ENCODE results near the gene ANKFN1.

ANKFN1 gene

DNA sequence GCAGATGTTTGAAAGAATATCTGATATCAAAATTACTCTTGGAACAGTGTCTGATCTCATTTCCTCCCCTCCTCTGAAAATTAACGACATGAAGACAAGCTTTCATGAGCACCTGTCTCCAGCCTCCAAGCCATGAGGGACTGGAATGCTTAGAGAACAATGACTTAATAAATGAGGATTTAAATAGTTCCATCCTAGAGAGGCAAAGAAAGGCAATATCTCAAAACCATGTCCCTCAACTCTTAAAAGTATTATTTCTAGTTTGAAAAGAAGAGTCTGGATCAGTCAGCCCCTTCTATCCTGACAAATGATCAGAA lies 137.5 kb downstream of the ANKFN1 start:
- DNase-seq: no peak

DNA sequence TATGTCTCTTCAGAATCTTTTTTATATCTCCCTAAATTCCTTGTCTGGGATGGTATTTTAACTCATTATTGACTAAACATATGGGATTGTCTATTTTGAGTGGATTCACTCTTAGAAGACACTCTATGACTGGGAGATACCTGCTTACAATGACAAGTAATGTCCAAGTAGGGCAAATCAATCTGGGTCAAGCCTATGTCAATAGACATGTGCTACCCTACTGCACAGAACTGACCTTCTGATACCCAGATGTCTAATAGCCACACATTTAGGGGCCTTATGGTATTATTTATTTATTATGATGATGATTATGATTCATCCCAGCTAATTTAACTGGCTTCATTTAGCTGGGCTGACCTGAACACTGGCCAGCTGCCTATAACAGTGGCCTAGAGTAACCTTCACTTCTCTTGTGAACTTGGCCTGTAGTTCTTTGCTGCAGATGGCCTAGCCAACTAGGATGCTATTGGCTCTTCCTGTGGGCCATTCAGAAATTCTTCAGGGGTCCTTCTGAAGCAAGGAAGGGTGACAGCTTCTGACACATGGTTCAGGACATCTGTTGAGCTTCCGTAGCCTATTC lies 138.0 kb downstream of the ANKFN1 start:
- no peak for DNase-seq

DNA sequence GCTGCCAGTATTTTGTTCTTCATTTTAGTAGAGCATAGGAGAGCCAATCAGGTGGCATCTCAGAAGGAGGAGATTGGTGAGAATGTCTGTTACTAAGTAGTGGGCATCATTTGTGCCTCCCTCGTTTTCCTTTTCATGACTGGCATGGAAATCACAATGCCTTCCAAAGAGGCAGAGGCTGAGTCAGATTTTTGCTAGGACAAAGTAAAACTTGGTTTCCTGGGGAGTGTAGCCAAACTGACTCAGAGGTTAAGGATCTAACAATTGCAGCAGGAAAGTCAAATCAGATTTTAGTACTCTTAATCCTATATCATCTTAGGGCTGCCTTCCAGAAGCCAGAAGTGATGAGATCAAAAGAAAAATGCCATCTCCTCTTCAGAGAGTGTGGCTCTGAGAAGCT lies 138.7 kb downstream of the ANKFN1 start:
- DNase-seq: no peak

DNA sequence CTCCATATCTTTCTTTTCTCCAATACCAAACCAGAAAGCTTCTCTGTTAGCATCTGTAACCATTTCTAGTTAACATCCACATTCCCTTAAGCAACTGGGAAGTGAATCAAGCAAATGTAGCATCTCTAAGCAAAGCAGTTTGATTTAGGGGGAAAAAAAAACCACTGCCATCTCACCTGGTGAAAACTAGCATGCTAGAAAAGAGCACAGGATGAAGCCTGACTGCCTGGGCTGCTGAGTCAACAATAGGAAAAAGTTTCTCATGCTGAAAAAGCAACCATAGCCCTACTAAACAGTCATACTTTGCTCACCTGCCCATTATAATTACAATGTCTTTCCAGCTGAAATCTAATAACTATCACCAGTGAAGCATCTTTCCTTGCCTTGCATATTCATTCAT lies 139.3 kb downstream of the ANKFN1 start:
- DNase-seq: no peak

DNA sequence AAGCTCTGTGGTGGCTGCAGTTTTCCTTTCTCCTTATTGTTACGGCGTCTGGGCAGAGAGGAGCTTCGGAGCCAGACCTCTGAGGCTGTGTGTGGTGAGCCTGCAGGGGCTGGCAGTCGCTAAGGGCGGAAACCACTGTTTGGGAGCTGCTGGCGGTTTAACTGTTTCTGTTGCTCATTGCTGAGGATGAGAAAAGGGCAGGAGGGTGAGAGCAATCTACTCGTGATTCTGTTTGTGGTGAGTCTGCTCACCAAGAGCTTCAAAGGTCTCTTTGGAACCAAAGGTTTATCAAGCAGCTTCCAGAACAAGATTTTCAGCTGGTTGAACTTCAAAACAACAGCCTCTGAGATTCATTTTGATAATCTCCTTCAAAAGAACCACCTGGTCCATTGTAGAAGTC lies 143.9 kb downstream of the ANKFN1 start:
- peak; percentile 94 for DNase-seq

DNA sequence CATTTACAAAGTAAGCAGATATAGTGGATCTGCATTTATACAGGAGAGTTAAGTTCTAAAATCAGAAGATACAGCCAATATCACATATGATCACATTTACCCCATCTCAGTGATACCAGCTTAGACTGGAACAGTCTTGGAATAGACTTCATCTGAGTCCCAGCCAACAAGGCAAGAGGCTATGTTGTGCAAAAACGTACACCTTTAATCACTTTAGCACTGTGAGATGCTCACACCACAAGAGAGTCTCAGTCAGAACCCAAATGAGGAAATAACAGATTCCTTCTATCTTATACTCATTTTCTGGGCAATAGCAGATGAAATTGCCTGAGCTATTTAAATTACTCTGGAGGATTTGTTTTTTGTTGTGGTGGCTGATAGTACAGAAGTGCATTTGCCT lies 145.6 kb downstream of the ANKFN1 start:
- DNase-seq: peak; percentile 48

DNA sequence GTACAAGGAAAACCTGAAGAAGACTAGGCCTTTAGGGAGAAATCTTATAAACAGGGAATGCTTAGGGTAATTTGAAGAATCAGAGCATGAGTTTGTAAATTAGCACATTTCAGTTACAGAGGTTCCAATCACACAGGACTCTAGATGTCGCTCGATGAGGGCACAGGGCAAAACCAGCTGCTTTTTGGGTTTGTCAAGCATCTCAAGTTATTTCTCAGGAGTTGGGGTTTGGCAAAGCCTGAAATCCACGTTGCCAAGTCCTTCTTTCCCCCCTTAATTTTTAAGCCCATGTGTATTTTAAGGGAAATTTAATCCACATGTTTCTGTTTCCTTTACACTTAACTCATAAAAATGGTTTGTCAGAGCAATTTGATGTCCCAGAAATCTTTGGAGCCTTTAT lies 146.9 kb downstream of the ANKFN1 start:
- DNase-seq: no peak

DNA sequence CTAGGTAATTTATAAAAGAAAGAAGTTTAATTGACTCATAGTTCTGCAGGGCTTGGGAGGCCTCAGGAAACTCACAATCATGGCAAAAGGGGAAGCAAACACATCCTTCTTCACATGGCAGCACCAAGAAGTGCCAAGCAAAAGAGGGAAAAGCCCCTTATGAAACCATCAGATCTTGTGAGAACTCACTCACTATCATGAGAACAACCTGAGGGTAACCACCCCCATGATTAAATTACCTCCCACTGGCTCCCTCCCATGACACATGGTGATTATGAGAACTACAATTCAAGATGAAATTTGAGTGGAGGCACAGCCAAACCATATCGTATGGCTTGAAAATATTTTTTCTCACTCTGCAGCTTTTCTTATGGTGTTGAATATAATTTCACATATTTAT lies 151.7 kb downstream of the ANKFN1 start:
- DNase-seq: no peak

DNA sequence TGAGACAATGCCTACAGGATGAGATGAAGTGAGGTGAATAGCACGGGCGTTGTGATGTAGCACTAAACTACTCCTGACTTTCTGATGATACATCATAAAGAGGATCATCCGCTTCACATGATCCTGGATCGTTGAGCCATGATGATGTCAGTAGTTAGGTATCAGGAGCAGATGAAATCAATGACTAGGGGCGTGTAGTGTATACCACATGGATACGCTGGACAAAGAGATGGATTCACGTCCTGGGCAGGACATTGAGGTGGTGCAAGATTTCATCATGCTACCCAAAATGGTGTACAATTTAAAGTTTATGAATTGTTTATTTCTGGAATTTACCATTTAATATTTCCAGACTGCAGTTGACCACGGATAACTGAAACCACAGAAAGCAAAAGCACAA lies 156.6 kb downstream of the ANKFN1 start:
- DNase-seq: no peak

DNA sequence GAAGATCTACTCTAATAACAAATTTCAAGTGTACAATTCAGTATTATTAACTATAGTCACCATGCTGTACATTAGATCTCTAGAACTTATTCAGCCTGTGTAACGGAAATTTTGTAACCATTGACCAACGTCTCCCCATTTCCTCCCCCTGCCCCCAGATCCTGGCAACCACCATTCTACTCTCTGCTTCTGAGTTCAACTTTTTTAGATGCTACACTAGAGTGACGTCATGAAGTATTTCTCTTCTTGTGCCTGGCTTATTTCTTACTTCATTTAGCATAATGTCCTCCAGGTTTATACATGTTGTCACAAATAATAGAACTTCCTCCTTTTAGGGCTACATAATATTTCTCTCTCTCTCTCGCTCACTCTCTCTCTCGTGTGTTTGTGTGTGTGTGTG lies 157.5 kb downstream of the ANKFN1 start:
- DNase-seq: peak; percentile 67

DNA sequence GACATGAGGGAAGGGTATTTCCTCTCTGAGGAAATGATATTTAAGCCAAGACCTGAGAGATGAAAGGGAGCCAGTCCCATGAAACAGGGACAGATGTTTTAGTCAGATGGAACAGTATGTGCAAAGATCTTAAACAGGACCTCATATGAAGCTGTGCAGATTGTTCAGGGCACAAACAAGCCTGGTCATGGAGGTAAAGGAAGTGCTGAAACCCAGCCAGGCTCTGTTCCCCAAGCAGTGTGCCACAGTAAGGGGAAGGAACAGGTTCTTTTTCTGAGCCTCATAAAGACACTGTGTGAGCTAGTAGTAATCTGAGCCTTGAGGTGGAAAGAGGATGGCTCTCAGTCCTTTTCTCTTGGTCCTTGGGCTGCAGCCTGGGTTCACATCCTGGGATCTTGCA lies 159.9 kb downstream of the ANKFN1 start:
- DNase-seq: peak; percentile 49

DNA sequence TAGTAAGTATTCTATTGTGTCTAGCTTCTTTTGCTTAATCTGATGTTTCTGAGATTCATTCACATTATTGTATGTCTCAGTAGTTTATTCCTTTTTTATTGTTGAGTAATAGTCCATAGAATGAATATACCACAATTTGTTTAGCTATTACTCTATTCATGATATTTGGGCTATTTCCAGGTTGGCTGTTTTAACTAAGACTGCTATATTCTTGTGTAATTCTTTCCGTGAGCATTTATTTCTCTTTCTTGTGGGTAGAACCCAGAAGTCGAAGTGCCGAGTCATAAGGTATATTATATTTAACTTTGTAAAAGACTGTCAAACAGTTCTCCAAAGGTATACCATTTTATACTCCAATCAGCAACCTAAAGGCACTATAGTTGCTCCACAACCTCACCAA lies 160.8 kb downstream of the ANKFN1 start:
- peak; percentile 9 for DNase-seq

DNA sequence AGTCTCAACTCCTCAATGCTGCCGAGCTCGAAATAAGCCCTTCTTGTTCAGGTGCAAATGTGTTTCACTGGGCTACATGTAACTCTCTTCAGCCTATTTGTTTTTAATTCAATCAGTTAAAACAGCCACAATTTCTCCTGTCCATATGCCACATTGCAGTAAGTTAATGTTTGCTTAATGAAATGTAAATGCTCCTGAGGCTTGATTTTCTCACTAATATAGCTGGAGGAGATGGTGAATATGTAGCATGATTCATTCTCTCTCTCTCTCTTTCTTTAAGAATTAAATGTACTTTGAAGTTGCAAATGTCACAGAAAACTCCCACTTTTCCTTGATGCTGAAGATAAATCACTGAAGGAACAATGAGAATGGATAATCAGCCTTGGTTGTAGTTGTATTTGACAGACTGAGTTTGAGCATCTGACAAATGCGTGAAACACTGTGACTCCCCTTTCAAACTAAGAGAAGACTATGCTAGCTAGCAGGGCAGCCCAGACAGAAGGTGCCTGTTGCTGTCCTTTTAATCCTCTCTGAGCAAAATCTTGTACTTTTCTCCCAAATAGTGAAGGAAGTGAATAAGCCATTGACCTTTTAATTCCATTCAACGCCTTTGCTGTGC lies 161.8 kb downstream of the ANKFN1 start:
- no peak for DNase-seq

DNA sequence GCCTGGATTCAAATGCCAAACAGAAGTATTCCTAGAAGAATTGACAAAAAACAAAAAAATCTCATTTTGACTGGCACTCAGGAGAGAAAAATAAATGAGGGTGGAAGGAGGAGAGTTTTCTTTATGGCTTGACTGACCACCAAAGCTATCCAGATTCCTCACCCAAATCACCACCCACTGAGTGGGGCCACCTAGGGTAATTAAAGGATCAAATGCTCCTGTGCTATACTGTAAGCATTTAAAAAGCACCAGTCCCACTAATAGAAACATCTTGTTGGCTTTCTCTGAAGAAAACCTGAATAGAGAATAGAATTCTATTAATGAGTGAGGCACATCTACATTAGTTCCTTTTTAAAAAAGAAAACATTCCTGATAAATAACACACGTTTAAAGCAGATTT lies 163.3 kb downstream of the ANKFN1 start:
- no peak for DNase-seq

DNA sequence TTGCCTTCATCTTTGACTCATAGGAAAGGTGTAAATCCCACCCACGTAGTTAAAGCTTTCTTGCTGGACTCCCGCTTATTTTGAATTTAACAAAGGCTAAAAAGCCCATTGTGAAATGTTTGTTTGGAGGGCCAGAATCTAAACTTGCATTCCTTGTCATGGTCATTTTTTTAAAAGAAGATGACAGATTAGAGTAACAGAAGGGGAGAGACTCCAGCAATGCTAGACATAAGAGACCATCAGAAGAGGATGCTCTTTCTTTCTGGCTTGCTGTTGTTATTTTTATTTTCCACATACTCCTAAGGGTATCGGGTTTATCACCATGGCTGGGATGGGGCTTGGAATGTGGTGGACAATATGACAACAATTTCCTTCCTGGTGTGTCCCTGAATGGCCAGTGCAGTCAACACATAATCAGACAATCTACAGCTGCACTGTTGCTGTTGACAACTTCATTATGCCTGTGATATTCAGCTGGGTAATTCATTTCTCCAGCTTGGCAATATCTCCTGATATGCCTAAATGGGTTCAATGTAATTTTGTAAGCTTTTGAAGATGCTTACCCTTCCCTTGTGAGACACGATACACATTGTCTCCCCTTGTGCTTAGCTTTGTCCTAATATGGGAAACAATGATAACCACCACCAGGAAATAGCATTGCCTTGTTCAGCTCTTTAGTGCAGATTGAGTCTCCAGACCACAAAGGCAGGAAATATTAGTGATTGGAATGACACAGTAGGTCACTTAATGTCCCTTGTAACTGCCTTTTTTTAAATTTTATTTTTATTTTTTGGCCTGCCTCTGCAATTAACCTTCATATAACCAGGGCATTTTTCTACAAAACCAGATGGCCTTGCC lies 164.3 kb downstream of the ANKFN1 start:
- DNase-seq: no peak

DNA sequence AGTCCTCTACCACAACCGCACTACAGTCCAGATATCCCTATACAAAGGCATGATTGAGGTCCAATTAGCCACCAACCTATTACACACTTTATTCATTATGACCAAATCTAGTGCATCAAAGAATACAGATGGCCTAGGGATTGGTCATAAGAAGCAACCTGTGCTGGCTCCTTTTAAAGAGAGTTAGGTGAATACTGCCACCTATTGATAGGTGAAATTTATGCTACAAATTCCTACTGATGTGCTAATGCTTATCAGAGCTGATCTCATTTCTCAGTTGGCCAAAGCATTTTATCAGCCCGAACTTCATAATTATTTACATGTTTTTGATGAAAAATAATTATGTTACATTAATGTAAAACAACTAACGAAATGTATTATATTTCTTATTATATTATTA lies 166.3 kb downstream of the ANKFN1 start:
- peak; percentile 58 for DNase-seq

DNA sequence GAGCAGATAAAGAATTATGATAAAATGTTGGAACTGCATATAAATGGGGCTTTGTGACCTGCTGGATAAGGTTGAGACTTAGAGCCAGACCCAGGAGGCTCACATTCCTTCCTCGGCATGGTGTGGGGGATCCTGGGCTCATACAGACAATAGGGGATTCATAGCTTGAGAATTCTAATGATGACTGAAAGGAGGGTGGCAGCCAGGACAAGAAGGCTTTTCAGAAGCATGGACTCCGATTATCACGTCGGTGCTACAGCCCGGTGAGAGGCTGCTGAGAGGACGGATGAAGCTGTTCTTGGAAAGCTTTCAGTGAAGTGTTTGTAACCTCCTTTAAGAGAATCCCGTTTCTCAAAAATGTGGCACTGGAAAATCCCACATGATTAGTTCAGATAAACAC lies 167.2 kb downstream of the ANKFN1 start:
- DNase-seq: no peak

DNA sequence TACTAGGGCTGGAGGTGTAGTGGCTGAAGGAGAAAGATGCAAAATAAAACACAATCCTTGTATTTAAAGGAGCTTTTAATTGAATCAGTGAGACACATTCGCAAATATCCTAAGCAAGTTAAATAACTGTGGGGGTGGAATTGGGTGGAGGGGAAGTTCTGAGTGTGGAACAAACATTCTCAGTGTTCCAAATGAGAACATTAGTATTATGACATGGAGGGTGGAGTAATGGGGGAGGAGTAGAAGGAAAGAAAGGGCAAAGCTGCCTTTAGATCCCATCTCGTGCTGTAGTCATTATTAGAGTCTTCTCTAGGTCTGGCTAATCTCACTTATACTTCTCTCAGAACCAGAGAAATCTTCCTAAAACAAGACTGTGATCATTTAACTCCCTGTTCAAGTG lies 169.7 kb downstream of the ANKFN1 start:
- no peak for DNase-seq

DNA sequence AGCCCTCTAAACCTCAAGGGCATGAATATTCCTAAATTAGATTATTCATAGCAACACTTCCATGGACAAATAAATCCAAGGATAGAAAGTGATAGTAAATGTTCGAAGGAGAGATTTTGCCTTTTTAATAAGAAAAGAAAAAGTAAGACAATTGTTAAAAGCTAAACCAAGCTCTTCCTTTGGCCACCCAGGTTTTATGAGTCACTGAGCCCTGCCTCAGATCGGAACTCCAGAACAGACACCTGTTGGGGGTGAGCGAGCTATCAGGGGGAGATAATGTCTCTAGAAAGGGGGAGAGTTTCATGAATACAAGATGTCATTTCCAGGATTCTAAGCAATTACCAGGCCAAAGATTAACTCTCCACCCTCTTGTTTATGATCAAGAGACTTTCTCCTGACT lies 171.4 kb downstream of the ANKFN1 start:
- no peak for DNase-seq

DNA sequence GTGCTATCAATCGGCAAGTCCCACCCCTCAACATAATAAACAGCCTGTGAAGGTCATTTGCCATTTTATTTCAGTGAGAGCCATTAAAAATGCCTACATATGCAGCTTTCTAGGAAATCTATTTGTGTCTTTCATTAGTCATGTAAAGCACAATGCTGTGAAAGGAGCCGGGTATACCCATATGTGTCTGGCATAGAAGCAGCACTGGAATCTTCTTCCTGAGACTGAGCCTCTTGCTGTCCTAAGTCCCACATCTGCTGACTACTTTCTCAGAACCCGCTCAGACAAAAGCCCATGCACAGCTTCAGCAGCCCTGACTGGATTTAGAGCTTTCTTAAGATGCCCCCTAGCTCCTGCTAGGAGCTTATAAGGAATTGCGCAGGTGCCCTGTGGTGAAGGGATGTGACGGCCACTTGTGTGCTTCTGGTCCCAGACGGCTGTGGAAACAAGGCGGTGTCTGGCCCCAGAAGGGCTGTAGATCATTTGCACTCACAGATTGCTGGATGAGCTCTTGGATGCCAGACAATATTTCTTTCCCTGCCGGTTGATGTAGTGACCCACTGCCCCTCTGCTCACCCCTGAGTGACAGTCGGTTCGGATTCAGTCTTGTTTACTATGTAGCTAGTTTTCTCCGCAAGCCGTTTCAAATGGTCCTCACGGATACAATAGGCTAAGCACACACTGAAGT lies 172.2 kb downstream of the ANKFN1 start:
- no peak for DNase-seq

DNA sequence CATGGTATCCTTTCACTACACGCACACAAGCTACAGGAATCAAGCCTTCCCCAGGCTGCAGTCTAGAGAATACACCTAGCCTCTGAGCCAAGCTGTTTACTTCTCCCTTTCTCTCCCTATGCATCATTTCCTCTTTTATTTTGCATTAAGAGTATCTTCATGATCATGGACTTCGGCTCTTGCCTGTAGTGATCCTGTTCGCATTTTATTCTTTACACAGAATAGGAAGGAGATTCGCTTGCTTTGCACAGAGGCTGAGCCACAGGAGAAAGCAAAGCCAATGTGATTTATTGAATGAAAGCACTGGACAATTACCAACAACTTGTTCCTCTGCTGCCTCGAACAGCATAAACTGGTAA lies 172.7 kb downstream of the ANKFN1 start:
- peak; percentile 53 for DNase-seq

DNA sequence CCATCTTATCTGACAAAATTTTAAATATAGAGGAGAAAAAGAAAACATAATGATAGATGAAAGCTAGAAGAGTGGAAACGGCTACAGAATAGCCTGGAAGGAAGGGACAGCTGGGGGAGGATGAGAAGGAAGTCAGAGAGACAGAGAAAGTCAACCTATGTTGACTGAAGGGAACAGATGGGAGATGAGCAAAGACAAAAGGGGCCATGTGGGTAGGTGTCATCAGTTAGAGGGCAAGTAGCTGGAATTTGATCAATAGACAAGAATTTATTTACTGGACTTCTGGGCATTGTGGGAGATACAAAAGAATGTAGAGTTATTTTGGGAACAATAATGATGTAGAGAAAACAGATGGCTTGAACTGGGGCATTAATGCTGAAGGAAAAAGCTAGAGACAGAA lies 194.4 kb downstream of the ANKFN1 start:
- DNase-seq: no peak

DNA sequence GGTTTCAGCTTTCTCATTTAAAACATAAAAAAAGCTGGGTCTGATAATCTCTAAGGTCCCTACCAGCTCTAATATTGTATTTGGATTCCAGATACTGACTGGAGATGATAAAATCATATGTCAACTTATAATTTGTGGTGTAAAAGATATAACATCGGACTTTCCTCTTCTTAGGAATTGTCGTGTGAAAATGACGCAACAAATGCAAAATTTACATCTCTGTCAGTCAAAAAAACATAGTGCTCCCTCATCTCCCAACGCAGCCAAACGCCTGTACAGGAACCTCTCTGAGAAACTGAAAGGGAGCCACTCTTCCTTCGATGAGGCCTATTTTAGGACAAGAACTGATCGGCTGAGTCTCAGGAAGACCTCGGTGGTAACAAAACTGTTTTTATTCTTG lies 197.3 kb downstream of the ANKFN1 start:
- DNase-seq: no peak

DNA sequence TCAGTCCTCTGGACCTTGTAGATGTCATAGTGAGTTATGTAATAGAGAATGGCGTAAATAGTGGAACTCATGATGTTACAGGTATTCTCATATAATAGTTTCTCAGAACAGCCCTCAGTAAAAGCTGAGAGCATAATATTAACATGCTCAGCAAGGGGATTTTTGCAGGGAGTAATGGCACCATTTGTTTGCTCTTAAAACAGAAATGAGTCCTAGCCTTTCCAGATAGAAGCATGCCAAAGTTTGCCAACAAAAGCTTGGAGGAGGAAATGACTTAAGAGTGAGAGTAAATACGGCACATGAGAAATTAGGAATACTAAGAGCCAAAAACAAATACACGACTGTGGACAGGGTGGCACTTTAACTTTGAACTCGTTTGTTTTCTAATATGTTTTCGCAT lies 198.4 kb downstream of the ANKFN1 start:
- no peak for DNase-seq
